K562 (cell line): Measurements from ENCODE around the gene PSMD9. TPM values are rescaled to one million over a fixed set of nuclear protein-coding genes. Genes with fewer than 3 reads are reported as not detected.

Source experiments
- CHD2 ChIP-seq: IDR thresholded peaks from 2 replicates; pipeline ENCODE4 v1.6.1; 2011; ENCODE audit warnings: low read depth, low read length
- CHD7 ChIP-seq: fragments of 200-600 bp; sonication (generic); IDR thresholded peaks from one replicate; pipeline ENCODE4 v1.6.1; 2012; ENCODE audit warnings: mild to moderate bottlenecking, low read depth, low read length, inconsistent platforms
- ELF1 ChIP-seq: fragments of 200-800 bp; sonication (Bioruptor generic); IDR thresholded peaks from 2 replicates; pipeline ENCODE4 v1.6.1; 2016; ENCODE audit warnings: missing genetic modification characterization, missing compliant biosample characterization
- ETS2 ChIP-seq: IDR thresholded peaks from 2 replicates; pipeline ENCODE4 v1.6.1; 2016; ENCODE audit warnings: borderline replicate concordance, missing genetic modification characterization, mild to moderate bottlenecking, moderate library complexity, missing compliant biosample characterization; ENCODE audit not compliant: poor library complexity, severe bottlenecking
- HLTF ChIP-seq: fragments of 450-650 bp; IDR thresholded peaks from 2 replicates; pipeline ENCODE4 v1.6.1; 2016
- KAT7 ChIP-seq: sonication (generic); formaldehyde crosslinking; IDR thresholded peaks from 2 replicates; pipeline ENCODE4 v1.8.0; 2022; ENCODE audit warnings: missing genetic modification reagents, mild to moderate bottlenecking, borderline replicate concordance
- KLF13 ChIP-seq: fragments of 450-650 bp; IDR thresholded peaks from 2 replicates; pipeline ENCODE4 v1.6.1; 2016; ENCODE audit warnings: missing genetic modification characterization, low read depth, mild to moderate bottlenecking, missing compliant biosample characterization, moderate library complexity, borderline replicate concordance
- SPI1 ChIP-seq: IDR thresholded peaks from 2 replicates; pipeline ENCODE4 v1.6.1; 2011; ENCODE audit warnings: low read depth, low read length, control low read depth, borderline replicate concordance
- TEAD2 ChIP-seq: fragments of 450-650 bp; IDR thresholded peaks from 2 replicates; pipeline ENCODE4 v1.6.1; 2016; ENCODE audit warnings: missing genetic modification characterization, control low read depth, missing compliant biosample characterization
- TSHZ1 ChIP-seq: fragments of 250-450 bp; sonication (Bioruptor Pico); IDR thresholded peaks from 2 replicates; pipeline ENCODE4 v1.4.0; 2020; ENCODE audit warnings: mild to moderate bottlenecking, moderate library complexity
- ZNF3 ChIP-seq: fragments of 250-450 bp; sonication (Bioruptor Pico); IDR thresholded peaks from 2 replicates; pipeline ENCODE4 v1.5.0; 2021; ENCODE audit warnings: mild to moderate bottlenecking, moderate library complexity
- ZNF668 ChIP-seq: fragments of 250-450 bp; sonication (Bioruptor Pico); IDR thresholded peaks from 2 replicates; pipeline ENCODE4 v1.8.0; 2022; ENCODE audit warnings: mild to moderate bottlenecking, inconsistent platforms
- polyA plus RNA-seq, 8 experiments: library from polyadenylated mRNA; depleted of rRNA in 4 of 8; stranded (reverse) in 5 of 8; unstranded in 3 of 8; fragments of >200 nt; fragmentation: Nextera tagmentation in 2 of 8; fragmentation: Illumina TruSeq in 1 of 8; extraction: Ambion mirVana in 2 of 8; extraction: Trizol in 1 of 8; gene quantifications; 2 replicates each; pipeline versions ENCODE4 v1.2.1 to v1.2.3, GENCODE V29; 2011 to 2014; ENCODE audit warnings: inconsistent platforms in 1 of 8, missing spikeins in 1 of 8
- total RNA-seq, 7 experiments: library from RNA; depleted of rRNA in 6 of 7; stranded (reverse); fragments of >200 nt in 6 of 7; fragmentation: Illumina TruSeq in 2 of 7; extraction: Trizol in 2 of 7; gene quantifications; 2 replicates each; pipeline versions ENCODE4 v1.2.1 to v1.2.3, GENCODE V29; 2011 to 2021; ENCODE audit warnings: low replicate concordance in 1 of 7

Gene PSMD9
- total and polyA plus RNA-seq, 9 of the 15 experiments (the other 6 are each of a cell fraction or from before 2014, with no cell fraction given) = 12.2 to 143 (median 61.3) TPM

GRCh38 chr12:121843236-121843982 lies 45.2 kb upstream of the PSMD9 start (continued):
- TF ChIP-seq CHD7 (no peak), ZNF668 (CRISPR knock-in tag) (no peak), ELF1 (tag) (no peak), ZNF3 (no peak), TEAD2 (tag) (no peak), KAT7 (no peak), KLF13 (tag) (no peak), TSHZ1 (CRISPR knock-in tag) (no peak), ETS2 (no peak), SPI1 (no peak), CHD2 (no peak), HLTF (no peak)
